HCT116 (cell line): ENCODE measurements around the gene GUCA2B.

Experiments used
- CEBPB ChIP-seq: IDR thresholded peaks from 2 replicates; pipeline ENCODE4 v1.6.1; 2012; ENCODE audit warnings: low read depth
- CTCF ChIP-seq, 3 experiments: fragments of 200-600 bp in 1 of 3; sonication (generic) in 1 of 3; IDR thresholded peaks in 2 of 3; conservative IDR thresholded peaks in 1 of 3; 2 replicates each; pipeline ENCODE4 v1.5.1; 2012 to 2017; ENCODE audit warnings: low read depth in 2 of 3, low read length in 2 of 3, antibody characterized with exemption in 1 of 3, borderline replicate concordance in 1 of 3, control low read depth in 1 of 3, mild to moderate bottlenecking in 1 of 3, mixed read lengths in 1 of 3, mixed run types in 1 of 3, moderate library complexity in 1 of 3; ENCODE audit not compliant: insufficient read depth in 1 of 3
- EZH2 ChIP-seq: fragments of 200-600 bp; sonication (generic); IDR thresholded peaks from 2 replicates; pipeline ENCODE4 v1.6.1; 2017; ENCODE audit warnings: antibody characterized with exemption, mixed run types
- POLR2A ChIP-seq: IDR thresholded peaks from 2 replicates; pipeline ENCODE4 v1.7.0; 2011; ENCODE audit warnings: borderline replicate concordance; ENCODE audit not compliant: insufficient read depth, insufficient read length; ENCODE audit errors: extremely low read depth
- POLR2AphosphoS5 ChIP-seq: IDR thresholded peaks from 2 replicates; pipeline ENCODE4 v1.6.1; 2011; ENCODE audit warnings: mild to moderate bottlenecking, low read depth, low read length, moderate library complexity
- RAD21 ChIP-seq: IDR thresholded peaks from 2 replicates; pipeline ENCODE4 v1.6.1; 2012; ENCODE audit warnings: low read depth, mild to moderate bottlenecking
- REST ChIP-seq: IDR thresholded peaks from 2 replicates; pipeline ENCODE4 v1.6.1; 2012; ENCODE audit warnings: low read depth
- SIN3A ChIP-seq: IDR thresholded peaks from 2 replicates; pipeline ENCODE4 v1.6.1; 2012; ENCODE audit warnings: low read depth
- SP1 ChIP-seq: IDR thresholded peaks from 2 replicates; pipeline ENCODE4 v1.6.1; 2012; ENCODE audit warnings: low read depth
- SRF ChIP-seq: IDR thresholded peaks from 2 replicates; pipeline ENCODE4 v1.6.1; 2012; ENCODE audit warnings: low read depth
- TCF7L2 ChIP-seq: IDR thresholded peaks from 2 replicates; pipeline ENCODE4 v1.7.0; 2011; ENCODE audit warnings: borderline replicate concordance, inconsistent platforms; ENCODE audit not compliant: insufficient read depth, insufficient read length; ENCODE audit errors: extremely low read depth
- ZFX ChIP-seq: fragments of 450-650 bp; IDR thresholded peaks from 2 replicates; pipeline ENCODE4 v1.6.1; 2017

- TF ChIP-seq CTCF (IDR thresholded peaks at IDR 0.05 in 2 of 3, conservative IDR thresholded peaks at IDR 0.05 in 1 of 3; ENCODE audit: borderline replicate concordance in 1 of 3, insufficient read depth in 1 of 3, low read depth in 2 of 3, low read length in 2 of 3) (no peak), TCF7L2 (no peak), REST (no peak), RAD21 (no peak), ZFX (no peak), CEBPB (no peak), POLR2AphosphoS5 (no peak), EZH2 (no peak), POLR2A (no peak), SRF (no peak), SP1 (no peak), SIN3A (no peak)
Observed at GRCh38 chr1:42171679-42172266, 18.6 kb downstream of the GUCA2B start.
